GM18858 (cell line): ENCODE results near the gene TMA7.

Source experiments
- ATAC-seq: cut with Tn5 transposase; IDR thresholded peaks from one replicate; pipeline ENCODE4 v1.9.1; 2021; ENCODE audit not compliant: unreplicated experiment

The TMA7 gene

GRCh38 chr3:48422681-48423080 is 17.4 kb upstream of the TMA7 start:
- no peak for ATAC-seq

DNA sequence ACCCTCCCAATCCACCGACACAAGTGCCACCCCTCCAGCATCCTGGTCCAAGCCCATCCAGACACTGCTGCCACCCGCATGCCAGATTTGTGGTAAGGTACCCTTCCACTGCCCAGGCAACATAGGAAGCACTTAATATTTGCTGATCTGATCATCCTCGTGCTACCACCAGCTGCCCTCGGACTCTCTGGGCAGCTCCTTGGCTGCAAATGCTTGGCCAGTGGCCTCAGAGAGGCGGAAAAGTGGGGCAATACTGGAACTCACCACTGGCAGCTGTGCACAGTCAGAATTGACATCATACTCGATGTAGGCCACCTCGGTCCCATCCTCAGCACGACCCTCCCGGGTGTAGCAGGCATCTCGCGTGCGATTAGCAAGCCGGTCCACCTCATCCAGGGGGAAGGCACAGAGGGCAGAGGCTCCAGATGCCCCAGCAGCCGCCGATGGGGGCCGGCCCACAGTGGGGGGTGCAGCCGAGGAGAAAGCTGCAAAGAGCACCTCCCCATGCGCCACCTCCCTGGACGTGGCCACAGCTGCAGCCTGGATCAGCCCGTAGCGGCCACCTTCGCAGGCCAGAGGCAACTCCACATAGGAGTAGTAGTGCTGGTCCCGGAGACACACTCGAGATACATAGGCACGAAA is 16.7 kb upstream of the TMA7 start:
- ATAC-seq = no peak

- no peak for ATAC-seq
Observed at GRCh38 chr3:48423883-48424695, 16.0 kb upstream of the TMA7 start.

- ATAC-seq = no peak
Observed at GRCh38 chr3:48425281-48425812, 14.7 kb upstream of the TMA7 start.

DNA sequence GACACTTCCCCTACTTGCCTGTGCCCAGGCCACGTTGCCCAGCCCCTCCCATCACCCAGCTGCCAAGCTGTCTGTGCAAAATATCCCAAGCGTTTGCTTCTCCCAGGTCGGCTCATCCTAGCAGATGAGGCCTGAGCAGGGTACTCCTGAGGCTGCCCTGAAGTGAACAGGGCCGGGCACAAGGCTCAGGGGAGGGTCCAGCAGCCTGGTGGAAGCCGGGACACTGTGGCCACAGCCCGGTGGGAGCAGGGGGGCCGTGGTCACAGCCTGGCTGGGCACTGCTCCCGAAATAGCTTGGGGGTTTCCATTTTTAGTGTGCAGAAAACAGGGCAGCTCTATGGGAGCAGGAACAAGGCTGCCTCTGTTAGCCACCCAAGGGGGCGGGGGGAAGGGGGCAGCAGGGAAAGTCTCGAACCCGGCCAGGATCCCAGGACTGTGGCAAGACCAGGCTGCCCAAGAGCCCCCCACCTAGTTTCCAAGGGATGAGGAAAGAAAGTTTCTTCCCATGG is 13.6 kb upstream of the TMA7 start:
- ATAC-seq = no peak

- ATAC-seq = no peak
Observed at GRCh38 chr3:48426944-48427629, 13.0 kb upstream of the TMA7 start.

DNA sequence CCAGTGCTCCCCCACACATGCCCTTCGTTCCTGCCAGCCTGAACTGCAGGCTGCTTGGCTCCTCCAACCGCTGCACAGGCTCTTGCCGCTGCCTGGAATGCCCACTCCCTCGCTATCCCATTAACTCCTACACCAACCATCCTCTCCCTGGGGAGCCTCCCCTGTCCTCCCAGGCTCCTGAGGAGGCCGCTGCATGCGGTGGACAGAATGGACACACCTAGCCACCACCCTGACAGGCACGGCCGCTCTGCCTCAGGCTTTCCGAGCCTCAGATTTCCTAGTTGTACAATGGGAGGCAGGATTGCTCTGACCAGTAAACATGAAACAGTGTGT is 12.5 kb upstream of the TMA7 start:
- no peak for ATAC-seq

- ATAC-seq = no peak
Observed at GRCh38 chr3:48428088-48428571, 11.9 kb upstream of the TMA7 start.

DNA sequence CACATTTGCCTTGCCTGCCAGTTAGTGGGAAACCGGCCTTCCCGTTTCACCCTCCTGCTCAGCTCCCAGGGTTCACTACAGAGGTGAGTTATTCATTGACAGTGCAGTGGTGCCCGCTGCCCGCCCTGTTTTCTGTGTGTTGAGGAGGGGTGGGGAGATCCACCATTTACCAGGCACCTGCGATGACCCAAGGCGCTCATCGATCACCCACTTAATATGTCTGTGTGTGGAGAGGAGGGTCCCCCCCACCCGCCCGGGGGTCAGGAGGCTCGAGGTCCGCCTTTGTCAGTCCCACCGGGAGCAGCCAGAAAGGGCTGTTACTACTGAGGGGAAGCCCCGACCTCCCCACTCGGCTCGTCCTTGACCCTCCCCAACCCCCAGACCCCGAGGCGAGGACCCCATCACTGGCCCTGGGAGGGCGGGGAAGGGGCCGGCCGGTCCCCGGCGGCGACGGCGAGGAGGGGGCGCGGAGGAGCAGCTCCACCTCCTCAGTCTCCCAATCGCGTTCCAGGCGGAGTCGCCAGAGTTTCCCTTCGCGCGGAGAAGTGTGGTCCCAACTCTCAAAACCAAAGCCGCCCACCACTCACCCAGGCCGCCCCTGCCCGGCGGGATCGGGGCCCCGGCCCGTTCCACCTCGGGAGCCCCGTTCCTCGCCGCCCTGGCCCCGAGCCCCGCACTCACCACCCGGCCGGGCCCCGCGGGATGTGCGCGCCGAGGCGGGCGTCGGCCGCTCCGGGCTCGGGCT is 11.3 kb upstream of the TMA7 start:
- no peak for ATAC-seq

GRCh38 chr3:48429317-48429959 is 10.6 kb upstream of the TMA7 start:
- no peak for ATAC-seq

GRCh38 chr3:48429960-48430707 is 9.9 kb upstream of the TMA7 start, which contains the start of gene PLXNB1:
Gene PLXNB1, minus strand, starts transcription at chr3:48430086. Its CDS starts 5,475 bp downstream, at chr3:48424611.
- ATAC-seq = no peak

DNA sequence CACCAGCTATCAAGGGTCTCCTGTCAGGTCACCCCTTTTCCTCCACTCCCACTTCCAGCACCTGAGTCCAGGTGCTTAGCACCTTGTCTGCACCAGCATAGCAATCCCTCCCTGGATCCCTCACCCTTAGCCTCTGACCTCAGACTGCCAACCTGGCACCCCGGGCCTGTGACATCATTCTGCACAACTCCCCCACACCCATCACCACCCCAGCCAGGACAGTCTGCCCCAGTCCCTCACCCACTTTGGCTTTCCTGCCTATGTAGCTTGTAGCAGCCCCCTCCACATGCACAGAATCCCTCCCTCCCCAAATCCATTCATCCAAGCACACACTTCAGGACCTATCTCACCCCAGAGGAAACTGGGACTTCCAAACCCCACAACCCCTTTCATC is 9.4 kb upstream of the TMA7 start:
- ATAC-seq = no peak

DNA sequence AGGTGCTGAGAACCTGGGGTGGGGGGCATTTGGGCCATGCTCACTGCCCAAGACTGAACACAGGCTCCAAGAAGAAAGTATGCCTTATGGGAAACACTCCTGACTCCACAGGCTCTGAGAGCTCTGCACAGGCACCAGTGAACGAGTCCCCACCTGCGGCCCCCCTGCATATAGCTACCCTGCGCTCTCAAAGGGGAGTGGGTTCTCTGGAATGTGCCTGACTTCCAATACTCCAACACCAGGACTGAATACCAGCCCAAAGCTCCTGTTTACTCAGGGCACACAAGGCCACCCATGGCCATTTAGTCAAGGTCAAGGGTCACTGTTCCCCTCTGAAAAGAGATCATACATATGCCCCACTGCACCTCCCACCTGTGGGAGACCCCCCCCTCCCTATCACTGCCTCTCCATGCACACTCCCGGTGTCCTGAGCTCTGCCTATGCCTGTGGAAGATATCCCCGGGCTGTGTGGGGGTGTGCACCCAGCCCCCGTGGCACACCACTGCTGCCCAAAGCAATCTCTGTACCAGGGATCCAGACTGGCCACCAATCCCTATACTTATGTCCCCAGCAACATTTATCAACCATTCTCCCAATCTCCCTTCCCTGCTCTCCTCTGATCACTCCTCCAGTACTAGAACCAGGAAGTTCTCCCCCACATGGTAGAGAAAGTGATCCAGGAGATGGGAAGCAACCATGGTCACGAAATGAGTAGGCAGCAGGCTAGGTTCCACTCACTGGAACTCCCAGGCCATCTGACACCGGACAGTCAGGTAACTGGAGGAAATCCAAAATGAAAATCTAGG is 8.6 kb upstream of the TMA7 start:
- ATAC-seq = no peak

- ATAC-seq = no peak
Observed at GRCh38 chr3:48432411-48433371, 7.4 kb upstream of the TMA7 start.

DNA sequence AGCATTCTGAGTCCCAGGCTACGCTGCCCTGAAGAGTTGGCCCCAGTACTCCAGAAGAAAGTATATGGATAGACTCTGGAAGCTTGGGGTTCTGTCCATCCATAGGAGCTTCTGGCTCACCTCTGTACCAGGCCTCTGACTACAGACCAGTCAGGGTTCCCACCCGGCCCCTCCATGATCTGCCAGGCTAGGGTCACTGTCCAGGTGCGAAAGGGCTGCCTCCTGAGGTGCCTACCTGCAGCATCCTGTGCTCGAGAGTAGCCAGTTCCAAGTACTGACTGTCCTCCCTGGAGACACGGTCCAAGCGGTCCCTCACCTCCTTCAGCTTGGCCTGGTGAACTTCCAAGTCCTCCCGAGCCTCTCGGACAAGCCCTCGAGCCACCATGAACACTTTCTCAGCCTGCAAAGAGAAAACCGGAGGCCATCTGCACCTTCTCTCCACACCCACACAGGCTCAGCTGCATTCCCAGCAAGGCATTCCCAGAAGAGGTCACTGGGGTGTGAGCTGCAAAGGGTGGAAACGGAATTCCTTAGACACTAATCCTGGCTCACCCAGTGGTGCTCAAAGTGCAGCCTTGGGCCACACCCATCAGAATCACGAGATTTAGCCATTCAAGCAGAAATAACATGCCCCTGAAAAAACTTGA is 6.5 kb upstream of the TMA7 start:
- ATAC-seq = no peak

DNA sequence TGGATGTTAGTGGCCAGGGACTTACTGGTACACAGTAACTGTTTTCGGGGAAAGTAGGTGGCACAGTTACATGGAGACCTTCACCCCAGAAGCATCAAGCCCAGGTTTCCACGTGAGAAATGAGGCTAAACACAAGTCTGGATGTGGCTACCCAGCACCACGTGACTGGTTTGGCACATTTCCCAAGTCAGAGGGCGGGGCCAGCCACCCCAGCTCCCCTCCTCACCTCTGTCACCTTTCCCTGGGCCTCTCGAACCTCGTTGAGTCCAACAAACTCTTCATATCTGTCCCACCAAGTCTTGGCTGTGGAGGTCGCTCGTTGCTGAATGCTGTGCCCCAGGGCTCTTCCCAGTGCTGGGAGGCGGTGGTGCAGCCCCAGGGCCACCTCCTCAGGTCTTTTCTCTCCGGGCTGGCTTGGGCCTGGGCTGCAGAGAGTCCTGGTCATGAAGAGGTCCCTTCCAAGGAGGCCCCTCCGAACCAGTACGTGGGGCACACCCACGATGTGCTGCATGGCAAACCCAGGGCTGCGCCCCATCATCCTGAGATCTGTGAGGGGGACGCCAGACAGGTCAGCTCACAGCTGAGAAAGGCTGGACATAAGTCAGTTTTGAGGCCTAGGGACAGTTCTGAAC is 5.3 kb upstream of the TMA7 start:
- ATAC-seq = no peak

DNA sequence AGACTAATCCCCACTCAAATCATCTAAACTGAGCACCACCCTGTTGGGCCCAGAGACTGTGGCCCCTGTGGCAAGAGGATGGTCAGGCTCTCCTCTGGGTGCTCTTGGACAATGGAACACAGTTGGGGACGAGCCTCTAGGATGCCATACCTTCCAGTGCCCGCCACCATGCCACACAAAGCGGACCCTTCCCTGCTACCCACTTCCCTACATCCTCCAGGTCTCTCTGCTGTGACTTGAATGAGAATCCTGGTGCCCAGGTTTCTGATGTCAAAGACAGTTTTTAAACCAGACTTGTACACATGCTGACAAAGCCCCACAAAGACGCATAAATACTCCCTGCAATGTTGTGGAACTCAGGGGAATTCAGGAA is 4.8 kb upstream of the TMA7 start:
- no peak for ATAC-seq
